Measurements from ENCODE around the gene NLK. TPM values are rescaled to one million over a fixed set of nuclear protein-coding genes. Genes with fewer than 3 reads are reported as not detected.
"Not testable (repeated sequence)": the region's sequence is repeated elsewhere in the genome, so short reads cannot be mapped to it uniquely, and the experiment has no call there.

Gene NLK
- total RNA-seq, 1 donor from 2014 or later = 26.3 TPM

DNA sequence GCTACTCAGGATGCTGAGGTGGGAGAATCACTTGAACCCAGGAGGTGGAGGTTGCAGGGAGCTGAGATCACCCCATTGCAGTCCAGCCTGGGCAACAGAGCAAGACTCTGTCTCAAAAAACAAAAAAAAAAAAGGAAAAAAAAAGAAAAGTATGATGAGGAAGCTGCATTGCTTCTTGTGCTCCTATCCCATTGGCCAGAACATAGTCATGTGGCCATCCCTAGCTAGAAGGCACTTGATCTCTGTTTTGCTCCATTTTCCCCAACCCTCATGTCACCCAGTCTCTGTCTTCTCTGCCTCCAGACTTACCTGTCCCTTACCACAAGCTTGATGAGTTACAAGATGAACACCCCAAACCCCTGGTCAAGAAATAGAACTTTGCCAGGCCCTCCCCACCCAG, 163.8 kb downstream of the NLK start:
- H3K4me3 ChIP-seq = no peak overlapping the region
- H3K36me3 ChIP-seq = no peaks in the 10 kb centered on the region
- peaks cover 6% of the 10 kb centered on the region for H3K9me3 ChIP-seq (replicated peaks)
- TF ChIP-seq, protein P1, sequence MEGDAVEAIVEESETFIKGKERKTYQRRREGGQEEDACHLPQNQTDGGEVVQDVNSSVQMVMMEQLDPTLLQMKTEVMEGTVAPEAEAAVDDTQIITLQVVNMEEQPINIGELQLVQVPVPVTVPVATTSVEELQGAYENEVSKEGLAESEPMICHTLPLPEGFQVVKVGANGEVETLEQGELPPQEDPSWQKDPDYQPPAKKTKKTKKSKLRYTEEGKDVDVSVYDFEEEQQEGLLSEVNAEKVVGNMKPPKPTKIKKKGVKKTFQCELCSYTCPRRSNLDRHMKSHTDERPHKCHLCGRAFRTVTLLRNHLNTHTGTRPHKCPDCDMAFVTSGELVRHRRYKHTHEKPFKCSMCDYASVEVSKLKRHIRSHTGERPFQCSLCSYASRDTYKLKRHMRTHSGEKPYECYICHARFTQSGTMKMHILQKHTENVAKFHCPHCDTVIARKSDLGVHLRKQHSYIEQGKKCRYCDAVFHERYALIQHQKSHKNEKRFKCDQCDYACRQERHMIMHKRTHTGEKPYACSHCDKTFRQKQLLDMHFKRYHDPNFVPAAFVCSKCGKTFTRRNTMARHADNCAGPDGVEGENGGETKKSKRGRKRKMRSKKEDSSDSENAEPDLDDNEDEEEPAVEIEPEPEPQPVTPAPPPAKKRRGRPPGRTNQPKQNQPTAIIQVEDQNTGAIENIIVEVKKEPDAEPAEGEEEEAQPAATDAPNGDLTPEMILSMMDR (IDR thresholded peaks at IDR 0.05; ENCODE audit: borderline replicate concordance) = no peak
- DNase-seq = no peak
- no peak overlapping the region for H3K27ac ChIP-seq (replicated peaks)
- intact Hi-C loops (cut with micrococcal nuclease) = no loop called here
- no peaks in the 10 kb centered on the region for H3K4me1 ChIP-seq
- H3K27me3 ChIP-seq (ENCODE audit: low read depth) = no peaks in the 10 kb centered on the region

DNA sequence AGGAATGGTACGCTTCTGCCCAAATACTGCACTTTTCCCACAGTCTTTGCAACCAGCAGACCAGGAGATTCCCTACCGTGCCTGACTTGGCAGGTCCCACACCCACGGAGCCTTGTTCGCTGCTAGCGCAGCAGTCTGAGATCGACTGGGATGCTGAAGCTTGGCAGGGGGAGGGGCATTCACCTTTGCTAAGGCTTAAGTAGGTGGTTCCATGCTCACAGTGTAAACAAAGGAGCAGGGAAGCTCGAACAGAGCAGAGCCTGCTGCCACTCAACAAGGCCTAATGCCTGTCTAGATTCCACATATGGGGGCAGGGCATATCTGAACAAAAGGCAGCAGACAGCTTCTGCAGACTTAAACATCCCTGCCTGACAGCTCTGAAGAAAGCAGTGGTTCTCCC, 169.3 kb downstream of the NLK start:
- H3K27me3 ChIP-seq (ENCODE audit: low read depth) = no peaks in the 10 kb centered on the region
- no peaks in the 10 kb centered on the region for H3K36me3 ChIP-seq
- H3K9me3 ChIP-seq (replicated peaks) = peaks cover 6% of the 10 kb centered on the region
- no peak for DNase-seq
- TF ChIP-seq, protein P1 (IDR thresholded peaks at IDR 0.05; ENCODE audit: borderline replicate concordance) = no peak
- no peak overlapping the region for H3K27ac ChIP-seq (replicated peaks)
- H3K4me1 ChIP-seq = no peaks in the 10 kb centered on the region
- H3K4me3 ChIP-seq = no peak overlapping the region
- intact Hi-C loops (cut with micrococcal nuclease) = no loop called here

DNA sequence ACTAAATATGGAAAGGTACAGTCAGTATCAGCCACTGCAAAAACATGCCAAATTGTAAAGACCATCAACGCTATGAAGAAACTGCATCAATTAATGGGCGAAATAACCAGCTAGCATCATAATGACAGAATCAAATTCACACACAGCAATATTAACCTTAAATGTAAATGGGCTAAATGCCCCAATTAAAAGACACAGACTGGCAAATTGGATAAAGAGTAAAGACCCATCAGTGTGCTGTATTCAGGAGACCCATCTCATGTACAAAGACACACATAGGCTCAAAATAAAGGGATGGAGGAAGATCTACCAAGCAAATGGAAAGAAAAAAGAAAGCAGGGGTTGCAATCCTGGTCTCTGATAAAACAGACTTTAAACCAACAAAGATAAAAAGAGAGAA, 171.1 kb downstream of the NLK start:
- H3K36me3 ChIP-seq; H3K4me1 ChIP-seq; H3K4me3 ChIP-seq; H3K27ac ChIP-seq (replicated peaks); H3K9me3 ChIP-seq (replicated peaks); intact Hi-C loops (cut with micrococcal nuclease); H3K27me3 ChIP-seq (ENCODE audit: low read depth); DNase-seq: not testable (repeated sequence)

DNA sequence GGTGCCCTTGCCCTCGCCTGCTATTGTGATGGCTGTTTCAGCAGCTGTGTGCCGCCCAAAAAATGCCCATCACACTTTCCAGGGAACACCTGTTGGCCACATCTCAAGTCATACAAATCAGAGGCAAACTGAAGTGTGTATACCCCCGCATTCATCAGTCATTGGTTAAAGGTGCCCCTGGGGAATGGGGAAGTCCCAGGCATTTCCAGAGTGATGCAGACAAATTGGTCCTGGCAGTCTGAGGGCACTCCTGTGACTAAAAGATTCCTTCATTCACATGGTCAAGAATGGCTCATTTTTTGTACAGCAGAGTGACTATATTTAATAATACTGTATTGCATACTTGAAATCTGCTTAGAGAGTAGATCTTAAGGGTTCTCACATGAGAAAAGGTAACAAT, 173.6 kb downstream of the NLK start:
- Histone ChIP-seq H3K4me1 (no peaks in the 10 kb centered on the region), H3K36me3 (no peaks in the 10 kb centered on the region), H3K9me3 (replicated peaks) (peaks cover 2% of the 10 kb centered on the region), H3K27ac (replicated peaks) (no peak overlapping the region), H3K27me3 (ENCODE audit: low read depth) (no peaks in the 10 kb centered on the region), H3K4me3 (no peak overlapping the region)
- TF ChIP-seq, protein P1 (IDR thresholded peaks at IDR 0.05; ENCODE audit: borderline replicate concordance) = no peak
- no peak for DNase-seq
- intact Hi-C loops (cut with micrococcal nuclease) = no loop called here

DNA sequence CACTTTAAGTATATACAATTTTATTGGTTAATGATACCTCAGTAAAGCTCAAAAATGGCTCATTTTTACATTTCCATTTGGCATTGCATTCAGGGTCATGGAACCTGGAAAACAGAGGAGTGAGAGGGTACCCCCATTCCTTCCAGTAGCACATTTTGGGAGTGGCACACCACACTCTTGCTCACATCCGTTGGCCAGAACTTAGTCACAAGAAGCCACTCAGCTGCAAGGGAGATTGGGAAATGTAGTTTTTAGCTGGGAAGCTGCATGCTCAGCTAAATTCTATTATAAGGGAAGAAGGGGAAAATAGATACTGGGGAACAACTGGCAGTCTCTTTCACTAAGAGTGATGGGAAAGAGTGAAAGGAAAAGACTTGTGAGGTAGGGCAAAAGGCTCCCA, 174.1 kb downstream of the NLK start:
- TF ChIP-seq, protein P1 (IDR thresholded peaks at IDR 0.05; ENCODE audit: borderline replicate concordance) = no peak
- no peaks in the 10 kb centered on the region for H3K4me1 ChIP-seq
- intact Hi-C loops (cut with micrococcal nuclease) = no loop called here
- H3K27ac ChIP-seq (replicated peaks) = no peak overlapping the region
- DNase-seq = no peak
- no peaks in the 10 kb centered on the region for H3K9me3 ChIP-seq (replicated peaks)
- no peaks in the 10 kb centered on the region for H3K36me3 ChIP-seq
- no peaks in the 10 kb centered on the region for H3K27me3 ChIP-seq (ENCODE audit: low read depth)
- H3K4me3 ChIP-seq = no peak overlapping the region

DNA sequence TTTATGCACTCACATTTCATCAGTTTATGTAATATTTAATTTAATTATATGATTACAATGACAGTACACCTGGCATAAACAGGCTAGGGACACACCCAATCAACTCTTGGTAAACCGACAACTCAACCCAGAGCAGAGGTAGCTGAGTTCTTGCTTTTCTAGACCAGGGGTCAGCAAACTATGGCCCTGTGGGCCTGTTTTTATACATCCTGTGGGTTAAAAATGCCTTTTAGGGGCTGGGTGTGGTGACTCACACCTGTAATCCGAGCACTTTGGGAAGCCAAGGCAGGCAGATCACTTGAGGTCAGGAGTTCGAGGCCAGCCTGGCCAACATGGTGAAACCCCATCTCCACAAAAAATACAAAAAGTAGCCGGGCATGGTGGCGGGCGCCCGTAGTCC, 177.3 kb downstream of the NLK start:
- no peaks in the 10 kb centered on the region for H3K36me3 ChIP-seq
- no peaks in the 10 kb centered on the region for H3K27me3 ChIP-seq (ENCODE audit: low read depth)
- DNase-seq = no peak
- intact Hi-C loops (cut with micrococcal nuclease) = no loop called here
- H3K9me3 ChIP-seq (replicated peaks) = no peaks in the 10 kb centered on the region
- H3K27ac ChIP-seq (replicated peaks) = no peak overlapping the region
- no peaks in the 10 kb centered on the region for H3K4me1 ChIP-seq
- no peak overlapping the region for H3K4me3 ChIP-seq
- TF ChIP-seq, protein P1 (IDR thresholded peaks at IDR 0.05; ENCODE audit: borderline replicate concordance) = no peak
